ENCODE measurements around the gene ANGPTL1. TPM values are rescaled to one million over a fixed set of nuclear protein-coding genes. Genes with fewer than 3 reads are reported as not detected.

The ANGPTL1 gene
- total and polyA plus RNA-seq, 12 donors, result 8.3 to 106 (median 67.6) TPM

- no peaks in the 10 kb centered on the region for H3K36me3 ChIP-seq (replicated peaks in 1 of 2)
- TF ChIP-seq POLR2A (IDR thresholded peaks at IDR 0.05) (no peak), CTCF (IDR thresholded peaks at IDR 0.05) (no peak)
- no peaks in the 10 kb centered on the region for H3K27me3 ChIP-seq
- H3K4me1 ChIP-seq (replicated peaks in 1 of 2), result peaks cover 9% of the 10 kb centered on the region in 2 donors
- intact Hi-C loops (cut with DNase I), result no loop called here
- WGBS, 4 donors, result 33 to 36% (median 34%) methylated on average over 2 of the region's 2 CpGs
- no peaks in the 10 kb centered on the region for H3K9me3 ChIP-seq (replicated peaks in 1 of 3)
- no peak overlapping the region for H3K4me3 ChIP-seq
- peak in 1 of 7 donors; percentile 4 for DNase-seq
- H3K27ac ChIP-seq, result peak overlapping the region in 3 of 5 donors; percentile 11 to 36 (median 30)
Observed at GRCh38 chr1:178847396-178847849, 23.5 kb downstream of the ANGPTL1 start.

- Histone ChIP-seq H3K27ac (no peak overlapping the region), H3K9me3 (replicated peaks in 1 of 3) (no peaks in the 10 kb centered on the region), H3K4me1 (replicated peaks in 1 of 2) (peaks cover 9% of the 10 kb centered on the region in 2 donors), H3K36me3 (replicated peaks in 1 of 2) (no peaks in the 10 kb centered on the region), H3K27me3 (no peaks in the 10 kb centered on the region), H3K4me3 (no peak overlapping the region)
- intact Hi-C loops (cut with DNase I), result no loop called here
- TF ChIP-seq POLR2A (IDR thresholded peaks at IDR 0.05), result no peak
- TF ChIP-seq CTCF (IDR thresholded peaks at IDR 0.05), result no peak
- DNase-seq, result no peak
Observed at GRCh38 chr1:178846306-178846705, 24.6 kb downstream of the ANGPTL1 start.

GRCh38 chr1:178844436-178844835 lies 26.4 kb downstream of the ANGPTL1 start:
- intact Hi-C loops (cut with DNase I), result no loop called here
- no peak for DNase-seq
- WGBS, 4 donors, result 54 to 61% (median 56%) methylated on average over 3 of the region's 3 CpGs
- TF ChIP-seq CTCF (IDR thresholded peaks at IDR 0.05), result no peak
- TF ChIP-seq POLR2A (IDR thresholded peaks at IDR 0.05), result no peak
- Histone ChIP-seq H3K4me1 (replicated peaks in 1 of 2) (peaks cover 9% of the 10 kb centered on the region in 2 donors), H3K36me3 (replicated peaks in 1 of 2) (no peaks in the 10 kb centered on the region), H3K27me3 (no peaks in the 10 kb centered on the region), H3K9me3 (replicated peaks in 1 of 3) (no peaks in the 10 kb centered on the region), H3K27ac (no peak overlapping the region), H3K4me3 (no peak overlapping the region)

- H3K27ac ChIP-seq, result no peak overlapping the region
- intact Hi-C loops (cut with DNase I), result no loop called here
- WGBS, 4 donors, result 92 to 99% (median 94%) methylated on average over 2 of the region's 2 CpGs
Observed at GRCh38 chr1:178825167-178825566, 45.7 kb downstream of the ANGPTL1 start.

More at GRCh38 chr1:178825167-178825566, 45.7 kb downstream of the ANGPTL1 start:
- no peaks in the 10 kb centered on the region for H3K4me1 ChIP-seq (replicated peaks in 1 of 2)
- H3K27me3 ChIP-seq, result no peaks in the 10 kb centered on the region
- TF ChIP-seq POLR2A (IDR thresholded peaks at IDR 0.05) (no peak), CTCF (IDR thresholded peaks at IDR 0.05) (no peak)
- peaks cover 0 to 7% (median 0%) of the 10 kb centered on the region in 3 donors for H3K9me3 ChIP-seq (replicated peaks in 1 of 3)
- H3K36me3 ChIP-seq (replicated peaks in 1 of 2), result no peaks in the 10 kb centered on the region
- H3K4me3 ChIP-seq, result no peak overlapping the region
- DNase-seq, result no peak
